ENCODE data around the gene ARHGEF28.

DNA sequence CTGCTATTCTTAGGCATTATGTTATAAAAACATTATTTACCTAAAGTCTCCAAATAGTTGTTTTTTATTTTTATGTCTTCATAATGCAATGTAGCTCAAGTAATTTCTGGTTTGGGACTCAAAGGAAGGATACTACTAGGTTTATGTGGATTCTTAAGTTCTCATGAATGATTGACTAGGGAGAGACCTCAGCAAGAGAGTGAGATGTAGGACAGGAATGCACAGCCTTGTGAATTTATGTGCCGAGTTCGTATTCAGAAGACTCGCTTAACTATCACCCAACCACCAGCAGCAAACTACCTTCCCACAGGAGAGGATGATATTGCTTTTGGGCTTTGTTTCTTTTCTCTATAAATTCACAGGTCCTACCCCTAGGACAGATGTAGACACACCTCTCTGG is 282.9 kb downstream of the ARHGEF28 start:
- no peak for TF ChIP-seq POLR2A (IDR thresholded peaks at IDR 0.05)
- TF ChIP-seq, protein P1, sequence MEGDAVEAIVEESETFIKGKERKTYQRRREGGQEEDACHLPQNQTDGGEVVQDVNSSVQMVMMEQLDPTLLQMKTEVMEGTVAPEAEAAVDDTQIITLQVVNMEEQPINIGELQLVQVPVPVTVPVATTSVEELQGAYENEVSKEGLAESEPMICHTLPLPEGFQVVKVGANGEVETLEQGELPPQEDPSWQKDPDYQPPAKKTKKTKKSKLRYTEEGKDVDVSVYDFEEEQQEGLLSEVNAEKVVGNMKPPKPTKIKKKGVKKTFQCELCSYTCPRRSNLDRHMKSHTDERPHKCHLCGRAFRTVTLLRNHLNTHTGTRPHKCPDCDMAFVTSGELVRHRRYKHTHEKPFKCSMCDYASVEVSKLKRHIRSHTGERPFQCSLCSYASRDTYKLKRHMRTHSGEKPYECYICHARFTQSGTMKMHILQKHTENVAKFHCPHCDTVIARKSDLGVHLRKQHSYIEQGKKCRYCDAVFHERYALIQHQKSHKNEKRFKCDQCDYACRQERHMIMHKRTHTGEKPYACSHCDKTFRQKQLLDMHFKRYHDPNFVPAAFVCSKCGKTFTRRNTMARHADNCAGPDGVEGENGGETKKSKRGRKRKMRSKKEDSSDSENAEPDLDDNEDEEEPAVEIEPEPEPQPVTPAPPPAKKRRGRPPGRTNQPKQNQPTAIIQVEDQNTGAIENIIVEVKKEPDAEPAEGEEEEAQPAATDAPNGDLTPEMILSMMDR (IDR thresholded peaks at IDR 0.05), result no peak

All from right lobe of liver (tissue), 4 donors.